Measurements from ENCODE around the gene PTOV1. TPM values are rescaled to one million over a fixed set of nuclear protein-coding genes. Genes with fewer than 3 reads are reported as not detected.

Gene PTOV1
- total and polyA plus RNA-seq, 2 experiments from 2014 or later = 114 to 294 TPM

DNA sequence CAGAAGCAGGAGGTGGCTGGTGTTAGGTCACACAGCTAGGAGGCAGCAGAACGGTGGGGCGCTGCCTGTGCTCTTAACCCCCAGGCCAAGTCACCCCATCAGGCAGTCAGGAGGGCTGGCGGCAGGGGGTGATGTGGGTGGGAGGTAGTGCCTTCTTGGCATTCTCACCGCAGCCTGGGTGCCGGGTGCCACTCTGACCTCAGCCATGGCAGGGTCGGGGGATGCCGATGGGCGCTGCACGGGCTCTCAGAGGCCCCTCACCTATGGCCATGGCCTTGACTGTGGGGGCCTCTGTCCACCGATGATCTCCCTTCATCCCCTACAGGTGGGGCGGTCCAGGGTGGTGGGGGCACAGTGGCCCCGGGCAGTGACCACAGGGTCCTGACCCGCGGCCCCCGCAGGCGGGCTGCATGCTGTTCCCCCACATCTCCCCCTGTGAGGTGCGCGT is 5.6 kb downstream of the PTOV1 start:
- Histone ChIP-seq H2AFZ (no peak overlapping the region), H3K9me3 (ENCODE audit: low read depth) (no peaks in the 10 kb centered on the region), H3K4me3 (no peak overlapping the region), H3K27ac (no peak overlapping the region), H3K9me2 (replicated peaks; ENCODE audit: insufficient read depth) (no peaks in the 10 kb centered on the region), H3K36me3 (replicated peaks; ENCODE audit: insufficient read depth, low read depth) (peaks cover 5% of the 10 kb centered on the region), H3K79me2 (peaks cover 48% of the 10 kb centered on the region), H4K20me1 (ENCODE audit: insufficient read depth, poor library complexity, severe bottlenecking) (peaks cover 69% of the 10 kb centered on the region), H3K4me1 (ENCODE audit: insufficient read depth) (peaks cover 17% of the 10 kb centered on the region), H3K4me2 (no peak overlapping the region), H3K27me3 (no peaks in the 10 kb centered on the region)
- TF ChIP-seq EZH2phosphoT487 (IDR thresholded peaks at IDR 0.05; ENCODE audit: low read depth, severe bottlenecking, unreplicated experiment) (no peak), EZH2 (IDR thresholded peaks at IDR 0.05; ENCODE audit: borderline replicate concordance) (no peak)
- TF ChIP-seq, protein P1, sequence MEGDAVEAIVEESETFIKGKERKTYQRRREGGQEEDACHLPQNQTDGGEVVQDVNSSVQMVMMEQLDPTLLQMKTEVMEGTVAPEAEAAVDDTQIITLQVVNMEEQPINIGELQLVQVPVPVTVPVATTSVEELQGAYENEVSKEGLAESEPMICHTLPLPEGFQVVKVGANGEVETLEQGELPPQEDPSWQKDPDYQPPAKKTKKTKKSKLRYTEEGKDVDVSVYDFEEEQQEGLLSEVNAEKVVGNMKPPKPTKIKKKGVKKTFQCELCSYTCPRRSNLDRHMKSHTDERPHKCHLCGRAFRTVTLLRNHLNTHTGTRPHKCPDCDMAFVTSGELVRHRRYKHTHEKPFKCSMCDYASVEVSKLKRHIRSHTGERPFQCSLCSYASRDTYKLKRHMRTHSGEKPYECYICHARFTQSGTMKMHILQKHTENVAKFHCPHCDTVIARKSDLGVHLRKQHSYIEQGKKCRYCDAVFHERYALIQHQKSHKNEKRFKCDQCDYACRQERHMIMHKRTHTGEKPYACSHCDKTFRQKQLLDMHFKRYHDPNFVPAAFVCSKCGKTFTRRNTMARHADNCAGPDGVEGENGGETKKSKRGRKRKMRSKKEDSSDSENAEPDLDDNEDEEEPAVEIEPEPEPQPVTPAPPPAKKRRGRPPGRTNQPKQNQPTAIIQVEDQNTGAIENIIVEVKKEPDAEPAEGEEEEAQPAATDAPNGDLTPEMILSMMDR (IDR thresholded peaks at IDR 0.05; ENCODE audit: poor library complexity) = no peak
- no peak for DNase-seq (ENCODE audit: low spot score)
- 95% methylated on average over 9 of the region's 18 CpGs for WGBS (ENCODE audit: low lambda C conversion rate, missing lambda C conversion rate)

DNA sequence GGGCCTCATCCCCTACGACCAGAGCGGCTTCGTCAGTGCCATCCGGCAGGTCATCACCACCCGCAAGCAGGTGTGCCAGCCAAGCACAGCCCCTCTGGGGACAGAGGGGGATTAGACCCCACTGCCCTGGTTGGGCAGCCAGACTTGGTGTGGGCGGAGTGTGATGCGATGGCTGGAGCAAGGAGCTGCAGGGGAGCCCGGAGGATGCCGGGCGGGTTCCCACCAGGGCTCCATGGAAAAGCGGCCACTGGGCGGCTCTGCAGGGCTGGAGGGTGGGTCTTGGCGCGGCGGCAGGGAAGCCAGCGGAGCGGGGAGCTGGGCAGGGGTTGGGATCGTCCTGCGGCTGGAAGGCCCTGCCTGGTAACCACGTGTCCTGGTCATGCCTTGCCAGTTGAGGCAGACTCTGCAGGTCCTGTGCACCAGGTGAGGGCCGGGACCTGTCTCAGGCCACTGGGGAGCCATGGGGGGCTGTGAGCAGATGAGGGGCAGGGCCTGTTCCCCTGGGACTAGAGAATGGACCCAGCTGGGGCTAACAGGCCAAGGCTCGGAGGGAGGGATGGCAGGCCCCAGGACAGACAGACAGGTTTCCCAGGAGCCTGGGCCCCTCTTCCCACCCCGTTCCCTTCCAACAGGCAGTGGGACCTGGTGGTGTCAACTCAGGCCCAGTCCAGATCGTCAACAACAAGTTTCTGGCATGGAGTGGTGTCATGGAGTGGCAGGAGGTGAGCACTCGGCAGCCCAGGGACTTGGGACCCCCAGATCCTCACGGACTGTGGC is 6.3 kb downstream of the PTOV1 start:
- Histone ChIP-seq H2AFZ (no peak overlapping the region), H3K9me2 (replicated peaks; ENCODE audit: insufficient read depth) (no peaks in the 10 kb centered on the region), H3K4me1 (ENCODE audit: insufficient read depth) (peaks cover 14% of the 10 kb centered on the region), H4K20me1 (ENCODE audit: insufficient read depth, poor library complexity, severe bottlenecking) (peaks cover 62% of the 10 kb centered on the region), H3K9me3 (ENCODE audit: low read depth) (no peaks in the 10 kb centered on the region), H3K79me2 (peaks cover 42% of the 10 kb centered on the region), H3K27ac (no peak overlapping the region), H3K4me3 (no peak overlapping the region), H3K4me2 (no peak overlapping the region), H3K36me3 (replicated peaks; ENCODE audit: insufficient read depth, low read depth) (peaks cover 5% of the 10 kb centered on the region), H3K27me3 (no peaks in the 10 kb centered on the region)
- DNase-seq (ENCODE audit: low spot score) = no peak
- TF ChIP-seq, protein P1 (IDR thresholded peaks at IDR 0.05; ENCODE audit: poor library complexity) = no peak
- 95% methylated on average over 26 of the region's 26 CpGs for WGBS (ENCODE audit: low lambda C conversion rate, missing lambda C conversion rate)

DNA sequence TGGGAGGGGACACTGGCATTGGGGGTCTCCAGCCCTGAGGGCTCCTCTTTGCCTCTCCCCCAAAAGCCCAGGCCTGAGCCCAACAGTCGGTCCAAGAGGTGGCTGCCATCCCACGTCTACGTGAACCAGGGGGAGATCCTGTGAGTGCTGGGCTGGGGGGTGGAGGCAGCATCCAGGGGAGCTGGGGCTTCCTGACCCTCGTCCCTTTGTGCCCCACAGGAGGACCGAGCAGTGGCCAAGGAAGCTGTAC is 6.8 kb downstream of the PTOV1 start:
- Histone ChIP-seq H3K27ac (no peak overlapping the region), H3K36me3 (replicated peaks; ENCODE audit: insufficient read depth, low read depth) (peaks cover 5% of the 10 kb centered on the region), H3K9me2 (replicated peaks; ENCODE audit: insufficient read depth) (no peaks in the 10 kb centered on the region), H3K4me3 (no peak overlapping the region), H3K79me2 (peaks cover 37% of the 10 kb centered on the region), H3K9me3 (ENCODE audit: low read depth) (no peaks in the 10 kb centered on the region), H3K4me1 (ENCODE audit: insufficient read depth) (peaks cover 9% of the 10 kb centered on the region), H3K27me3 (no peaks in the 10 kb centered on the region), H4K20me1 (ENCODE audit: insufficient read depth, poor library complexity, severe bottlenecking) (peaks cover 57% of the 10 kb centered on the region), H2AFZ (no peak overlapping the region), H3K4me2 (no peak overlapping the region)
- 97% methylated on average over 4 of the region's 5 CpGs for WGBS (ENCODE audit: low lambda C conversion rate, missing lambda C conversion rate)
- TF ChIP-seq EZH2phosphoT487 (IDR thresholded peaks at IDR 0.05; ENCODE audit: low read depth, severe bottlenecking, unreplicated experiment) = no peak
- no peak for TF ChIP-seq EZH2 (IDR thresholded peaks at IDR 0.05; ENCODE audit: borderline replicate concordance)
- TF ChIP-seq, protein P1 (IDR thresholded peaks at IDR 0.05; ENCODE audit: poor library complexity) = no peak
- DNase-seq (ENCODE audit: low spot score) = no peak
